DMS 273 (cell line): ENCODE data around the gene SLC25A42.

Experiments used
- DNase-seq: peaks from one replicate; lab custom pipeline; 2025; ENCODE audit not compliant: unreplicated experiment; lab: John Stamatoyannopoulos, UW

The SLC25A42 gene

DNA sequence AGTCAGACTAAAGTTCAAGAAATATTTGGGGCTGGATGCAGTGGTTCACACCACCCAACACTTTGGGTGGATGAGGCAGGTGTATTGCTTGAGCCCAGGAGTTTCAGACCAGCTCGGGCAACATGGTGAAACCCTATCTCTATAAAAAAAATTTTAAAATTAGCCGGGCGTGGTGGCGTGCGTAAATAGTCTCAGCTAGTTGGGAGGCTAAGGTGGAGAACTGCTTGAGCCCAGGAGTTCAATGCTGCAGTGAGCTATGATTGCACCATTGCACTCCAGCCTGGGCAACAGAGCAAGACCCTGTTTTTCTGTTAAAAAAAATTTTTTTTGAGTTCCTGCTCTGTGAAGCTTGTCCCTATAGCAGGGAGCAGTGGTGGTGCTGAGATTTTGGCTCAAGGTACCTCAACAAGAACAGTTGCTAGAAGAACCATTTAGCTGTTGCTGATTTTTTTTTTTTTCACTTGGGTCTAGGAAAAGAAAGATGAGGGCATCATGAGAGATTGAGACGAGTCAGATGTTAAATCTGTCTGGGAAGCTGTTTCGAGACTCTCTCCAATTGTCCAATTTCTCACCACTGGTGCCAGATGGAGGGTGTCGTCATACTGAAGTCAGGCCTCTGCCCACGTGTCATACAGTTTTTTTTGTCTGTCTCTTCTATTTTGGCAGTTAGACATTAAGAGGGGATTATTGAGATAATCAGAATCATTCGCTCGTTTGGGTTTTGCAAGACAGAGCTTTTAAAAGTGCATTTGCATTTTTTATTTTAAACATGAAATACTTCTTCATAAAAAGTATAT, 3.7 kb downstream of the SLC25A42 start:
- DNase-seq = peak; percentile 72

DNA sequence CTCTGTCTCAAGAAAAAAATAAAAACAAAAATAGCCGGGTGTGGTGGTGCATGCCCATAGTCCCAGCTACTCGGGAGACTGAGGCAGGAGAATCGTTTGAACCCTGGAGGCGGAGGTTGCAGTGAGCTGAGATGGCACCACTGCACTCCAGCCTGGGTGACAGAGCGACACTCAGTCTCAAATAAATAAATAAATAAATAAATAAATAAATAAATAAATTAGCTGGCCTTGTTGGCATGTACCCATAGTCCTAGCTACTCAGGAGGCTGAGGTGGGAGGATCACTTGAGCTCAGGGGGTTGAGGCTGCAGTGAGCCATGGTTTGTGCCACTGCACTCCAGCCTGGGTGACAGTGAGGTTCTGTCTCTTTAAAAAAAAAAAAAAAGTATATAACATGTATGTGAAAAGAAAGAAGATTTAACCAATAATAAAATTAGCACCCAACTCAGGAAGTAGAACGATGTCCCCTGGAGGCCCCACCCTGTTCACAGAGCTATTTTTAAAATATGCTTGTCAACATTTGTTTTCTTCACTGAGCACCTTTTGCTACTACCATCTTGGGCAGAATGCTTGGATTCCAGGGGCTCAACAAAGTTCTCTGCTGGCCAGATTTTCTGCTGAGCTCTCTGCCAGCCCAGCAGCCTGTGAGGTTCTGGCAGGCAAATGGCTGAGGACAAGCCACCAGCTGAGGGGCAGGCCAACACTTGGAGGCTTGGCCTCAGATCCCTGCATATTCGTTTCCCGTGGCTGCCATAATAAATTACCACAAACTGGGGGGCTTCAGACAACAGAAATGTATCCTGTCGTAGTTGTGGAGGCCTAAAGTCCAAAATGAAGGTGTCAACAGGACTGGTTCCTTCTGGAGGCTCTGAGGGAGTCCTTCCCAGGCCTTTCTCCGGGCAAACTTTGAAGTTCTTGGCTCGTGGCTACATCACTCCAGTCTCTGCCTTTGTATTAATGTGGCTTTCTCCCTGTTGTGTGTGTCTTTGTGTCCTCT, 5.2 kb downstream of the SLC25A42 start:
- DNase-seq = no peak

DNA sequence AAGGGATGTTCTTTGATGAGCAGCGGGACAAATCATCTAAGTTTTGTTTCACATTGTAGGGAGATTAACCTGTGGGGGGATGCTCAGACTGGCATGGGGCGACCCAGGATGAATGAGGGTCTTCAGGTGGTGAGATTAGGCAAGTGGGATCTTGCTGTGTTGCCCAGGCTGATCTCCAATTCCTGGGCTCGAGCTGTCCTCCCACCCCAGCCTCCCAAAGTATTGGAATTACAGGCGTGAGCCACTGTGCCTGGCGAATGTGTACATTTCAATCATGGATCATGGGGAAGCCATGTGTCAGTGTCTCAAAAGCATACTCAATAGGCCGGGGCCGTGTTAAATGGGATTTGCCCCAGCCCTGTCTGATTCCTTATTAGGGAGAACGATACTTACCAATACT, 8.1 kb downstream of the SLC25A42 start:
- DNase-seq = no peak

- DNase-seq = no peak
These were observed 10.5 kb downstream of the SLC25A42 start for GRCh38 chr19:19074196-19074882.

- DNase-seq = no peak
These were observed 11.3 kb downstream of the SLC25A42 start for GRCh38 chr19:19075126-19075525.

DNA sequence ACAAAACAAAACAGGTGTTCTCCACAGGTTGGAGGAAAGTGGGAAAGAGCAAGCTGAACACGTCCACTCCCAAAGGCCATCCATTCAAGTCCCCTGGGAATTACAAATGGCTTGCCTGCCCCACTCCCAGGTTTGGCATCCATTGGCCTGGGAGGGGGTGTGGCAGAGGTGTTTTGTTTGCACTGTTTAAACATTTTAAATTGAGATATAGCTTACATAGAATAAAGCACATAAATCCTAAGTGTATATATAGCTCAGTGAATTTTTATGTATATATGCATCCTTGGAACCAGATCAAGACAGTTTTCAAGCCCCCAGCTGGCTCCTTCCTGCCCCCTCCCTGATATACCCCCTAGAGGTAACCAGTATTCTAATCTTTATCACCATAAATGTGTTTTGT, 12.7 kb downstream of the SLC25A42 start:
- no peak for DNase-seq

- no peak for DNase-seq
These were observed 13.3 kb downstream of the SLC25A42 start for GRCh38 chr19:19077103-19077502.

GRCh38 chr19:19078801-19079200, 15.0 kb downstream of the SLC25A42 start:
- no peak for DNase-seq

- no peak for DNase-seq
These were observed 15.8 kb downstream of the SLC25A42 start for GRCh38 chr19:19079571-19079970.

GRCh38 chr19:19081642-19082151, 17.9 kb downstream of the SLC25A42 start:
- no peak for DNase-seq

GRCh38 chr19:19083413-19084178, 19.8 kb downstream of the SLC25A42 start:
- no peak for DNase-seq

GRCh38 chr19:19087676-19088075, 23.9 kb downstream of the SLC25A42 start:
- DNase-seq = no peak

DNA sequence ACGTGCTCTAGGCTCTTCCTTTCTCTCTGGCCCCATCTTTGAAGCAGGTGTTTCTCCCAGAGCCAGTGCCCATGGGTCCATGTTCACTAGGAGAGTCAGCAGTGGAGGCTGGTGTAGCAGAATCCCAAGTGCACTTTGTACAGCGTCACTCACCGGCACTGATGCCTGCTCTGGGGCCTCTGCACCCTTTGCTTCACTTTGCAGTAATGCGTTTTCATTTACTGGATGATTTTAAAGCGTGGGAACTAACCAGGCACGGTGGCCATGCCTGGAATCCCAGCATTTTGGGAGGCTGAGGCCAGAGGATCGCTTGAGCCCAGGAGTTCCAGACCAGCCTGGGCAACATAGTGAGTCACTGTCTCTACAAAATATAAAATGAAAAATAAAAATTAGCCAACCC, 30.7 kb downstream of the SLC25A42 start:
- DNase-seq = no peak

GRCh38 chr19:19095691-19096090, 31.9 kb downstream of the SLC25A42 start:
- DNase-seq = no peak

DNA sequence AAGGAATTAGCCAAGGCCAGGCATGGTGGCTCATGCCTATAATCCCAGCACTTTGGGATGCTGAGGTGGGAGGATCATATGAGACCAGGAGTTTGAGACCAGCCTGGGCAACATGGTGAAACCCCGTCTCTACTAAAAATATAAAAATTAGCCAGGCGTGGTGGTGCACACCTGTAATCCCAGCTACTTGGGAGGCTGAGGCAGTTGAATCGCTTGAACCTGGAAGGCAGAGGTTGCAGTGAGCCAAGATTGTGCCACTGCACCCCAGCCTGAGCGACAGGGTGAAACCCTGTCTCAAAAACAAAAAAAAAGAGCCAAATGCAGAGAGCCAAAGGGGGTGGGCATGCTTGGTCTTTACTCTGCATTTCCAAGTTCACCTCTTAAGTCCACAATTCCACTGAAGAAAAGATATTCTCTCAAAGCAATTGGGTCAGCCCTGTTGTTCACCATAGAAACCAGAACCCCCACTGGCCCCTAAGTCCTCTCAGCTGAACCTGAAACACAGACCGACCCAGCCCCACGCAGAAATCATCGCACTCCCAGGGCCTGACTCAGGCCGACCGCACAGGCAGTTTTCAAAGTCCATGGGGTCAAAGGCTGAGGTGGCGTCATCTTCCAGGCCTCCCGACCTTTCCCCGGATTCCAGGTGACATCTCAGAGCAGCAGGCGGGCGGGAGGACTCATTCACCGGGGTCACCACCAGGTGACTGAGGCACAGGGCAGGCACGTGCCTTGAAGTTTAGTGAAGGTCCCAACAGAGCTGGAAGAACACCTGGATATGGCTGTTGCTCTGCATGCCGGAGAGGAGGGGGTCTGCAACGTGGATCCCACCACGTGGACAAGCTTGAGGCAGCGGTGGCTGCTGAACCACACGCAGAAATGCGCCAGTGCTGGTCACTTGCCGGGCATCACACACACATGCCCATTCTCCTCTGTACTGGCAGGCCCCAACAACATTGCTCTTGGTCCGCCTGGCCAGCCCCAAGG, 33.1 kb downstream of the SLC25A42 start:
- no peak for DNase-seq

DNA sequence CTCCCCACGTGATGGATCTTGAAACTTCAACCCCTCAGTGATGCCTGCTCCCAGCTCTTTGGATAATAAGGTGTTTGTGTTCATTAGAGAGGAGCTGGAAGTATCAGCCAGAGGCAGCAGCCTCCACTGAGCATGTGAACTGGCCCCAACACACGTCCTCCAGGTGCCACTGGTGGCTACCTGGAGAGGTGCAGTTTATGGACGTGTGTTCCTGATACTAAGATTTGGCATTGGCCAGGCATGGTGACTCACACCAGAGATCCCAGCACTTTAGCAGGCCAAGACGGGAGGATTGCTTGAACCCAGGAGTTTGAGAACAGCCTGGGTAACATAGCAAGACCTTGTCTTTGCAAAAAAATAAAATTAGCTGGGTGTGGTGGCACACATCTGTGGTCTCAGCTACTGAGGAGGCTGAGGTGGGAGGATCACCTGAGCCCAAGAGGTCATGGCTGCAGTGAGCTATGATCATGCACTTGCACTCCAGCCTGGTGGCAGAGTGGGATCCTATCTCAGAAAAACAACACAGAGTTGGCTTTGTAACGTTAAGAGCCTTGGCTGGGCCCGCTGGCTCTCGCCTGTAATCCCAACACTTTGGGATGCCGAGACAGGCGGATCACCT, 34.4 kb downstream of the SLC25A42 start:
- no peak for DNase-seq

- DNase-seq = no peak
These were observed 35.2 kb downstream of the SLC25A42 start for GRCh38 chr19:19098703-19099632.

GRCh38 chr19:19101540-19101939, 37.7 kb downstream of the SLC25A42 start:
- no peak for DNase-seq
